Measurements from ENCODE around the gene RNF5.
"Not testable (repeated sequence)": the region's sequence is repeated elsewhere in the genome, so short reads cannot be mapped to it uniquely, and the experiment has no call there.

RNF5 gene

GRCh38 chr6:32203426-32204267 lies 25.4 kb downstream of the RNF5 start:
- in situ Hi-C loops (cut with HindIII; ENCODE audit: low sequenced_read_pairs), result no loop called here

- in situ Hi-C loops (cut with HindIII; ENCODE audit: low sequenced_read_pairs), result no loop called here
Measured at GRCh38 chr6:32204268-32204715, 26.1 kb downstream of the RNF5 start.

GRCh38 chr6:32208996-32209395 lies 30.8 kb downstream of the RNF5 start:
- in situ Hi-C loops (cut with HindIII; ENCODE audit: low sequenced_read_pairs), result no loop called here

GRCh38 chr6:32210191-32210601 lies 32.0 kb downstream of the RNF5 start:
- in situ Hi-C loops (cut with HindIII; ENCODE audit: low sequenced_read_pairs), result no loop called here

- in situ Hi-C loops (cut with HindIII; ENCODE audit: low sequenced_read_pairs), result not testable (repeated sequence)
Measured at GRCh38 chr6:32211432-32211831, 33.2 kb downstream of the RNF5 start.

GRCh38 chr6:32212076-32212760 lies 34.0 kb downstream of the RNF5 start:
- in situ Hi-C loops (cut with HindIII; ENCODE audit: low sequenced_read_pairs), result no loop called here

GRCh38 chr6:32213649-32214048 lies 35.4 kb downstream of the RNF5 start:
- in situ Hi-C loops (cut with HindIII; ENCODE audit: low sequenced_read_pairs), result no loop called here

DNA sequence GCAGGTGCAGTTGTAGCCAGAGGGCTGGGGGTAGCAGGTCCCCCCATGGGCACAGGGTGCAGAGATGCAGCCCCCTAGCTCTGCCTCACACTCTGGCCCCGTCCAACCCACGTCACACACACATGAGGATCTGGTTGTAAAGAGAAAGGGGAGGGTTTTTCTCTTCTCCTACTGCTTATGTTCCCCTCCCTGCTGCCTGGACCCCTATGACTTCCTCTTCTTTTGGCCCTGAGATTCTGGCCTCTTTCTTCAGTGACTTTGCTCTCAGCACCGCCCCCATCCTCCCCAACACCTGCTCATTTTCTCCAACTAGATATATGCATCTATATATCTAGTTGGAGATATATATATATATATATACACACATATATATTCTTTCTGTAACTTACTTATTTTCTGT lies 35.9 kb downstream of the RNF5 start:
- in situ Hi-C loops (cut with HindIII; ENCODE audit: low sequenced_read_pairs), result no loop called here

DNA sequence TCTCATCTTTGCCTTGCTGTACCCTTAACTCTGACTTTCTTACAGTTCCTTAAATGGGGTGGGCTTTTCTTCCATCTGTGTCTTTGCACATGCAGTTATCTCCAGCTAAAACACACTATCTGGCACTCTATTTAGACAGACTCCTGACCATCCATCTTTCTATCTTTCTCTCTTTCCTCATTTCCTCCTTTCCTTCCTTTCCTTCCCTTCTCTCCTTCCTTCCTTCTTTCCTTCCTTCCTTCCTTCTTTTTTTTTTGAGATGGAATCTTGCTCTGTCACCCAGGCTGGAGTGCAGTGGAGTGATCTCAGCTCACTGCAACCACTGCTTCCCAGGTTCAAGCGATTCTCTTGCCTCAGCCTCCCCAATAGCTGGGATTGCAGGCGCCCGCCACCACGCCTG lies 37.4 kb downstream of the RNF5 start:
- in situ Hi-C loops (cut with HindIII; ENCODE audit: low sequenced_read_pairs), result no loop called here

- in situ Hi-C loops (cut with HindIII; ENCODE audit: low sequenced_read_pairs), result no loop called here
Measured at GRCh38 chr6:32216285-32216684, 38.1 kb downstream of the RNF5 start.

GRCh38 chr6:32216998-32217397 lies 38.8 kb downstream of the RNF5 start:
- in situ Hi-C loops (cut with HindIII; ENCODE audit: low sequenced_read_pairs), result no loop called here

GRCh38 chr6:32218167-32218566 lies 40.0 kb downstream of the RNF5 start:
- in situ Hi-C loops (cut with HindIII; ENCODE audit: low sequenced_read_pairs), result no loop called here

DNA sequence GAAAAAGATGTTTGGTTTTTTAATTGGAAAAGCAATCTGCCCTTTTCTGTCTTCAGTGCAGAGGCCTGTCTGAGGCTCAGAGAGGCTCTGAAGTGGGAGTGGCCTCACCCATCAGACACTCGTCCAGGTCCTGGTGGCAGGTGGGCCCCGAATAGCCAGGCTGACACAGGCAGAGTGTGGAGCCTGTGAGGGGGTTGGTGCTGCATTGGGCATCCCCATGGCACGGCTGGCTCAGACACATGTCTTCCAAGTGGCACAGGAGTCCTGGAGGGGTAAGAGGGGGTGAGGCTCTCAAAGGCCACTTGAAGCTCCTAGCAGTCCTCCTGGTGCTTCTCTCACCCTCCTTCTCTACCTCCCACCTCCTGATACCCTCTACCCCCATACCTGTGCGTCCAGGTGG lies 41.8 kb downstream of the RNF5 start:
- in situ Hi-C loops (cut with HindIII; ENCODE audit: low sequenced_read_pairs), result no loop called here

GRCh38 chr6:32222333-32223230 lies 44.4 kb downstream of the RNF5 start:
- in situ Hi-C loops (cut with HindIII; ENCODE audit: low sequenced_read_pairs), result no loop called here

GRCh38 chr6:32223258-32224235 lies 45.3 kb downstream of the RNF5 start, which contains the start of gene NOTCH4:
Gene NOTCH4, minus strand, starts transcription at chr6:32224067. Its CDS starts 139 bp downstream, at chr6:32223928.
- in situ Hi-C loops (cut with HindIII; ENCODE audit: low sequenced_read_pairs), result no loop called here

- in situ Hi-C loops (cut with HindIII; ENCODE audit: low sequenced_read_pairs), result no loop called here
Measured at GRCh38 chr6:32224696-32225095, 46.5 kb downstream of the RNF5 start.

- in situ Hi-C loops (cut with HindIII; ENCODE audit: low sequenced_read_pairs), result no loop called here
Measured at GRCh38 chr6:32226434-32226833, 48.2 kb downstream of the RNF5 start.

Measured in DLD1 (cell line).